Measurements from ENCODE around the gene TNNI3. TPM values are rescaled to one million over a fixed set of nuclear protein-coding genes. Genes with fewer than 3 reads are reported as not detected.
"Not testable (repeated sequence)": the region's sequence is repeated elsewhere in the genome, so short reads cannot be mapped to it uniquely, and the experiment has no call there.

Gene TNNI3
- total RNA-seq, 2 experiments from 2014 or later = 2.6 TPM; not detected in 1

GRCh38 chr19:55111238-55111831 is 46.2 kb downstream of the TNNI3 start:
- no TSS peak for BruUV-seq (replicated peaks)
- CTCF ChIA-PET (ENCODE audit: unreplicated experiment) = no interaction called here

DNA sequence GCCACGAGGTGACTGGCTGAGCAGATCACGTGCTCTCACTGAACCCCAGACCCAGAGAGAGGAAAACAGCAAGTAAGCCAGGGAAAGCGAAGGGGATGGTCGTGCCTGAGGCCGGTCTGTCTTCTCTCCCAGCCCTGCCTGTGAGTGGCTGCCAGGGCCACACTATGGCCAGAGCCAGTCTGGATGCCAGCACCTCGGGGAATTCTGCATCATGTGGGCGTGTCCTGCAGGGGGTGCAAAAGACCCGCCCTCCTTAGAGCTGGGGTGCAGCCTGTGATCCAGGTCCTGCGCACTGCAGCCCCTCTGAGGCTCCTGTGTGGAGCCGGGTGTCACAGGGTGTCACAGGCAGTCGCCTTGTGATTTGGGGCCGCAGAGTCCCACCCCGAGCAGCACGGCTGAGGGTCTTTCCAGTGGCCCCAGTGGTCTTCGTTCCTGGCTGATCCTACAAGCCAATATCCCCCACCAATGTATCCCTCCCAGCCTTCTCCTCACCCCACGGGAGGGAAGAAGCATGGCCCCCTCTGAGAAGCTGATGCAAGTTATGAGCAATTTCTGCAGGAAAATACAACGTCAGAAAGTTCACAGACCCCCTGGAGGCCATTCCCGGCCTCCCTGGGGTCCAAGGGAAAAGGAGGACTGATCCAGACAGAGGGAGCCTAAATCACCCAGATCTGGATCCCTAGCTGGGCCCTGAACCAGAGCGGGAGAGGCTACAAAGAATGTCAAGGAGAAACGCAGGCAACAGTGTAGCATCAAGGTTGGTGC is 47.8 kb downstream of the TNNI3 start:
- Histone ChIP-seq H3K9me2 (ENCODE audit: insufficient read depth, low read length) (no peaks in the 10 kb centered on the region), H3K4me1 (ENCODE audit: insufficient read depth, low read length, poor library complexity, severe bottlenecking) (peaks cover 25% of the 10 kb centered on the region), H3K27ac (ENCODE audit: low read depth, low read length, poor library complexity, severe bottlenecking) (no peak overlapping the region), H3K79me2 (ENCODE audit: insufficient read depth, low read depth, low read length) (peaks cover 39% of the 10 kb centered on the region), H4K20me1 (ENCODE audit: insufficient read depth, low read length) (peaks cover 14% of the 10 kb centered on the region; the same call in 1 of the 2 replicates), H2AFZ (ENCODE audit: low read length) (no peak overlapping the region), H3K4me2 (ENCODE audit: low read length) (no peak overlapping the region), H3K4me3 (ENCODE audit: low read depth, low read length, poor library complexity, severe bottlenecking) (no peak overlapping the region), H3K36me3 (ENCODE audit: insufficient read depth, low read length) (peaks cover 77% of the 10 kb centered on the region), H3K9me3 (ENCODE audit: low read length) (no peaks in the 10 kb centered on the region)
- POLR2A ChIA-PET = no interaction called here
- intact Hi-C loops (cut with micrococcal nuclease; ENCODE audit: unreplicated experiment) = no loop called here
- no TSS peak for BruUV-seq (replicated peaks)
- TF ChIP-seq EZH2phosphoT487 (IDR thresholded peaks at IDR 0.05; ENCODE audit: borderline replicate concordance, low read depth, low read length) (no peak), CTCF (conservative IDR thresholded peaks at IDR 0.05; ENCODE audit: low read length) (no peak)
- CTCF ChIA-PET (ENCODE audit: unreplicated experiment) = no interaction called here
- DNase-seq (ENCODE audit: low spot score) = no peak

More at GRCh38 chr19:55111238-55111831, 46.2 kb downstream of the TNNI3 start:
- H3K36me3 ChIP-seq (ENCODE audit: insufficient read depth, low read length) = peaks cover 75% of the 10 kb centered on the region
- intact Hi-C loops (cut with micrococcal nuclease; ENCODE audit: unreplicated experiment) = no loop called here
- H3K27ac ChIP-seq (ENCODE audit: low read depth, low read length, poor library complexity, severe bottlenecking) = no peak overlapping the region
- H3K9me3 ChIP-seq (ENCODE audit: low read length) = no peaks in the 10 kb centered on the region
- POLR2A ChIA-PET = no interaction called here
- H3K9me2 ChIP-seq (ENCODE audit: insufficient read depth, low read length) = no peaks in the 10 kb centered on the region
- no peak overlapping the region for H3K4me3 ChIP-seq (ENCODE audit: low read depth, low read length, poor library complexity, severe bottlenecking)
- no peak for TF ChIP-seq CTCF (conservative IDR thresholded peaks at IDR 0.05; ENCODE audit: low read length)
- H2AFZ ChIP-seq (ENCODE audit: low read length) = no peak overlapping the region
- H3K4me2 ChIP-seq (ENCODE audit: low read length) = no peak overlapping the region
- H3K79me2 ChIP-seq (ENCODE audit: insufficient read depth, low read depth, low read length) = peaks cover 55% of the 10 kb centered on the region
- no peak for DNase-seq (ENCODE audit: low spot score)
- H3K4me1 ChIP-seq (ENCODE audit: insufficient read depth, low read length, poor library complexity, severe bottlenecking) = peaks cover 34% of the 10 kb centered on the region
- H4K20me1 ChIP-seq (ENCODE audit: insufficient read depth, low read length) = peaks cover 19% of the 10 kb centered on the region

GRCh38 chr19:55107252-55107651 is 50.3 kb downstream of the TNNI3 start:
- H3K9me2 ChIP-seq (ENCODE audit: insufficient read depth, low read length); intact Hi-C loops (cut with micrococcal nuclease; ENCODE audit: unreplicated experiment); BruUV-seq (replicated peaks); H3K4me3 ChIP-seq (ENCODE audit: low read depth, low read length, poor library complexity, severe bottlenecking); DNase-seq (ENCODE audit: low spot score); CTCF ChIA-PET (ENCODE audit: unreplicated experiment); POLR2A ChIA-PET; H3K4me2 ChIP-seq (ENCODE audit: low read length); H3K4me1 ChIP-seq (ENCODE audit: insufficient read depth, low read length, poor library complexity, severe bottlenecking); H3K9me3 ChIP-seq (ENCODE audit: low read length); H3K27ac ChIP-seq (ENCODE audit: low read depth, low read length, poor library complexity, severe bottlenecking); H4K20me1 ChIP-seq (ENCODE audit: insufficient read depth, low read length); H2AFZ ChIP-seq (ENCODE audit: low read length): not testable (repeated sequence)
- Histone ChIP-seq H3K79me2 (ENCODE audit: insufficient read depth, low read depth, low read length) (peaks cover 18% of the 10 kb centered on the region), H3K36me3 (ENCODE audit: insufficient read depth, low read length) (peaks cover 85% of the 10 kb centered on the region)

Measured in OCI-LY7 (cell line).